Measurements from ENCODE around the gene CNTNAP4. TPM values are rescaled to one million over a fixed set of nuclear protein-coding genes. Genes with fewer than 3 reads are reported as not detected.

CNTNAP4 gene
- total RNA-seq, 2 experiments from 2014 or later: not detected

- TF ChIP-seq CTCF (IDR thresholded peaks at IDR 0.05): no peak
- H3K9me3 Mint-ChIP-seq: no peaks in the 10 kb centered on the region
- no peaks in the 10 kb centered on the region for H3K36me3 Mint-ChIP-seq (ENCODE audit: low read depth)
- intact Hi-C loops (cut with DNase I, micrococcal nuclease): no loop called here
- DNase-seq (no peak), ATAC-seq (ENCODE audit: poor library complexity) (no peak)
- H3K27me3 Mint-ChIP-seq: no peaks in the 10 kb centered on the region
- Histone ChIP-seq H3K4me1 (ENCODE audit: insufficient read depth, low read length) (no peaks in the 10 kb centered on the region), H3K27me3 (ENCODE audit: control insufficient read depth in 1 of 2, insufficient read depth in 2 of 2, low read length in 2 of 2) (no peaks in the 10 kb centered on the region), H3K4me3 (ENCODE audit: low read length) (no peak overlapping the region), H3K27ac (ENCODE audit: low read depth in 1 of 2, low read length in 2 of 2) (no peak overlapping the region), H3K9me3 (ENCODE audit: control insufficient read depth in 1 of 2, insufficient read depth in 1 of 2, low read length in 2 of 2) (peaks cover 0 to 11% of the 10 kb centered on the region in 2 experiments), H3K36me3 (ENCODE audit: insufficient read depth, low read length) (no peaks in the 10 kb centered on the region)
- H3K27ac Mint-ChIP-seq: no peak overlapping the region
- ChIA-PET POLR2A (no interaction called here), CTCF (no interaction called here)
- H3K4me1 Mint-ChIP-seq (ENCODE audit: low read depth): no peaks in the 10 kb centered on the region
- H3K4me3 Mint-ChIP-seq: no peak overlapping the region
Measured at GRCh38 chr16:76278086-76278485, 885 bp downstream of the CNTNAP4 start.

- ATAC-seq (ENCODE audit: poor library complexity): no peak
- CTCF ChIA-PET: no interaction called here
Measured at GRCh38 chr16:76278980-76279379, 1.8 kb downstream of the CNTNAP4 start.

DNA sequence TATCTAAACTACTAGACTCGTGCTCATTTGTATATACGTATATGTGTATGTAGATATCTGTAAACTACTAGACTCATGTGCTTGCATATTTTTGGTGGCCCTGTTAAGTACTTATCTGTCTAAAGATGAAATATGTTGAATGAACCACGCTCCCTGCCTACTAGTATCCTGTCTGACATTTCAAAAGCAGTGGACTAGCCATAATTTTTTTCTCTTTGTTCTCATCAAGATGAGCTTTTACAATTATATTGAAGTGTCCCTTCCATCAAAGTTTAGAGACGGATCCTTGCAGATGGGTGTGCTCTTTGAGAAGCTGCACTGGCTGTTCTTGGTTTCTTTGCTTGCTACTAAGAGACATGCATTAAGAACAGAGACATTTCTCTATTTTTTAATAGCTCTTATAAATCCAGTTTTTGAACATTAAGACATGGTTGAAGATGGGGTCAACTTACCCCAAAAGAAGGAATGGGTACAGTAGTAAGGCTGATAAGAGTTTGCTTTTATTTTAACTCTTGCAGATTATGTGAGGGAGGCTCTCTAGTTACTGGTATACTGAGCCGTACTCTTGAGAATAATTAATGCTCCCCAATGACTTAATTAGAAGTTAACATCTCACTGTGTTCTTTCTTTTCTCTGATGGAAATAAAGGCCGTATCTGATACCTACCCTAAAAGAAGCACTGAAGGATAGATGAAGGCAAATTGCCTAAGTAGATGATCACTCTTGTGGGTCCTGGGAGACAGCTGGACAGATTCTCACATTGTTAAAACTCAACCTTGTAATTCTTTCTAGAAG is 3.4 kb downstream of the CNTNAP4 start:
- DNase-seq (no peak), ATAC-seq (ENCODE audit: poor library complexity) (no peak)
- Histone ChIP-seq H3K27me3 (ENCODE audit: control insufficient read depth in 1 of 2, insufficient read depth in 2 of 2, low read length in 2 of 2) (no peaks in the 10 kb centered on the region), H3K36me3 (ENCODE audit: insufficient read depth, low read length) (no peaks in the 10 kb centered on the region), H3K4me1 (ENCODE audit: insufficient read depth, low read length) (no peaks in the 10 kb centered on the region), H3K4me3 (ENCODE audit: low read length) (no peak overlapping the region), H3K27ac (ENCODE audit: low read depth in 1 of 2, low read length in 2 of 2) (no peak overlapping the region), H3K9me3 (ENCODE audit: control insufficient read depth in 1 of 2, insufficient read depth in 1 of 2, low read length in 2 of 2) (peaks cover 0 to 6% of the 10 kb centered on the region in 2 experiments)
- TF ChIP-seq CTCF (IDR thresholded peaks at IDR 0.05): no peak
- Mint-ChIP-seq H3K27me3 (no peaks in the 10 kb centered on the region), H3K4me1 (ENCODE audit: low read depth) (no peaks in the 10 kb centered on the region), H3K4me3 (no peak overlapping the region), H3K27ac (no peak overlapping the region), H3K36me3 (ENCODE audit: low read depth) (no peaks in the 10 kb centered on the region), H3K9me3 (no peaks in the 10 kb centered on the region)
- ChIA-PET CTCF (no interaction called here), POLR2A (no interaction called here)
- intact Hi-C loops (cut with DNase I, micrococcal nuclease): no loop called here

More at GRCh38 chr16:76278980-76279379, 1.8 kb downstream of the CNTNAP4 start:
- no peaks in the 10 kb centered on the region for H3K4me1 Mint-ChIP-seq (ENCODE audit: low read depth)
- no peak for TF ChIP-seq CTCF (IDR thresholded peaks at IDR 0.05)
- Histone ChIP-seq H3K4me1 (ENCODE audit: insufficient read depth, low read length) (no peaks in the 10 kb centered on the region), H3K36me3 (ENCODE audit: insufficient read depth, low read length) (no peaks in the 10 kb centered on the region), H3K27me3 (ENCODE audit: control insufficient read depth in 1 of 2, insufficient read depth in 2 of 2, low read length in 2 of 2) (no peaks in the 10 kb centered on the region), H3K27ac (ENCODE audit: low read depth in 1 of 2, low read length in 2 of 2) (no peak overlapping the region), H3K9me3 (ENCODE audit: control insufficient read depth in 1 of 2, insufficient read depth in 1 of 2, low read length in 2 of 2) (peaks cover 0 to 11% of the 10 kb centered on the region in 2 experiments), H3K4me3 (ENCODE audit: low read length) (no peak overlapping the region)
- no peak overlapping the region for H3K4me3 Mint-ChIP-seq
- no peaks in the 10 kb centered on the region for H3K27me3 Mint-ChIP-seq
- intact Hi-C loops (cut with DNase I, micrococcal nuclease): no loop called here
- no peaks in the 10 kb centered on the region for H3K9me3 Mint-ChIP-seq
- DNase-seq: no peak
- POLR2A ChIA-PET: no interaction called here
- H3K27ac Mint-ChIP-seq: no peak overlapping the region
- no peaks in the 10 kb centered on the region for H3K36me3 Mint-ChIP-seq (ENCODE audit: low read depth)
